IPS-18c (cell line): ENCODE measurements around the gene CROCC.

Experiments used
- H3K4me3 ChIP-seq: 2 replicates; pipeline ENCODE4 v1.7.0; 2013; ENCODE audit warnings: low read depth, mild to moderate bottlenecking, low read length, moderate library complexity; ENCODE audit not compliant: insufficient read depth
- H3K9me3 ChIP-seq: one replicate; pipeline ENCODE4 v1.6.1; 2013; ENCODE audit warnings: mild to moderate bottlenecking, low read length, moderate library complexity; ENCODE audit not compliant: control insufficient read depth, insufficient read depth

The CROCC gene

DNA sequence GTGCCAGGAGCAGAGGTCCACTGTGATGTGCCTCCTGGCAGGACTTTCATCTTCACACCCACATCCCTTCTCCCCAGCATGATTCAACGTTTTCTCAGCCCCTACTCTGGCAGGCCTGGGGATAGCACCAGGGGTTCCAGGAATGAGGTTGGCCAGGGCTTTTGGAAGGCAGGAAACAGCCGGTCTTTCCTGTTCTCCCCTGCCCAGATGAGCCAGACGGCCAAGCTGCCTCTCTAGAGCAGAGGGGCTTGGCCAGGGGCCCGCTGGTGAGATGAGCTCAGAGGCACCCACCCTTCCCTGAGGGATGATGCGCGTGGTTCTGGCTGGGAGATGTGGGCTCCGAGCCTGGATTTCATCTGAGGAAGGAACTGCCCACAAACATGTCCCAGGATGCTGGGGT, 63.0 kb downstream of the CROCC start:
- no peaks in the 10 kb centered on the region for H3K9me3 ChIP-seq
- no peak overlapping the region for H3K4me3 ChIP-seq

GRCh38 chr1:16986113-16986512, 64.4 kb downstream of the CROCC start:
- no peaks in the 10 kb centered on the region for H3K9me3 ChIP-seq
- H3K4me3 ChIP-seq = no peak overlapping the region

GRCh38 chr1:16986560-16986959, 64.8 kb downstream of the CROCC start:
- Histone ChIP-seq H3K4me3 (no peak overlapping the region), H3K9me3 (no peaks in the 10 kb centered on the region)

DNA sequence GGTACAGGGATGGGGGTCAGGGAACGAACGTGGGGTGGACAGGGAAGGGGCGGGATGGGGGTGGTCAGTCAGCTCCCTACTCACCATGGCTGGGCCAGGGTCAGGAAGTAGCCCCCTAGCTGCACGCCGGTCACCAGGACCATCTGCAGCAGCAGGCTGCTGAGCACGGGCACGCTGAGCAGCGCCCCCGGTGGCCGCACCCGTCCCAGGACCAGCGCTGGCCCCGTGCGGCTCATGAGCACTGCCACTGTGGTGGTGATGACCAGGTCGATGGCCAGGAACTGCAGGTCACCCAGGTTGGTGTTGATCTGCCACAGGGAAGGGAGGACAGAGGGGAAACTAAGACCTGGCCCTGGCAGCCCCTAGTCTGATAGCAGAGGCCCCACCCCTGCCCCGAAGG, 65.2 kb downstream of the CROCC start:
- Histone ChIP-seq H3K4me3 (no peak overlapping the region), H3K9me3 (no peaks in the 10 kb centered on the region)

GRCh38 chr1:16988210-16988609, 66.5 kb downstream of the CROCC start:
- H3K9me3 ChIP-seq = no peaks in the 10 kb centered on the region
- no peak overlapping the region for H3K4me3 ChIP-seq

DNA sequence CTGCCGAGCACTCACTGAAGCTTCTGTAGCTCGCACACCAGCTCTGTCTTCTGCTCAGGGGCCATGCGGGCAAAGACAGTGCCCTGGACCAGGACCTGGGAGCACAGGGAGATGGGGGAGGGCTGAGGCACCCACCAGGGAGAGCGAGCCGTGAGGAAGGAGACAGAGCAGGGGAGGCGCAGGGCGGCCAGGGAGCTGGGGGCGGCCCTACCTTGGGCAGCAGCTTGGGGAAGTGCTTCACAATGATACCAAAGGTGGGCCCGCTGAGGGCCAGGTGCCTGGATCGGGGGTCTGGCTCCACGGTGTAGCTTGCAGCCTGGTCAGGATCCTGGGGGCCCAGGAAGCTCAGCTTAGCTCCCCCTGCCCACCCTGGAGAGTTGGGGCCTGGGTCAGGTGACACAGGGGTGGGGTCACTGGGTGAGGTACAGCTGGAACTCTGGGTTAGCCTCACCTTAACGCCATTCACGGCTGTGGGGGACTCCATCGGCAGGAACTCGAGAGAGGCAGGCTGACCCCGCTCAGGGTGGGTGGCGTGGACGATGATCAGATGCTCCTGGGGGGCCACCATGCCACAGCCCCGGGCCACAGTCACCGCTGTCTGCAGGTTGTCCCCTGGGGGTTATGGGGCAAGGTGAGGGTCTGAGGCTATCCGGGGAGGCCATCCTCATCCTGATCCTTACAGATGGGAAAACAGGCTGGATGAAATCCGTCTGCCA, 68.1 kb downstream of the CROCC start:
- no peak overlapping the region for H3K4me3 ChIP-seq
- H3K9me3 ChIP-seq = no peaks in the 10 kb centered on the region

DNA sequence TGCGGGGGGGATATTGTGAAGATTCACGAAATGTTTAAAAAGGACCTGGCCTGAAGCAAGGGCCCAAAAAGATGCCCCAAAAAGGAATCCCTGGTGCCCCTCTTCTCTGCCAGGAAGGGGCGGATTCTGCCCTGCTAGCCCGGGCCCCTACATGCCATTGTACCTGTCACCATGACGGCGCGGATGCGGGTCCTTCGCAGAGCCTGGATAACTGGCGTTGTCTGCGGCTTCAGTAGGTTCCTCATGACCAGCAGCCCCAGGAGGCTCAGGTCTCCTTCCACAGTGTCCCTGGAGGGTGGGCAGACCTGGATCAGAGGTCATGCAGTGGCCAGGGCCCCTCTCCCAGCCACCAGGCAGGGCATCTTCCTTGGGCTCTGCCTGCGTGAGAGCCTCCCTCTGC, 69.8 kb downstream of the CROCC start:
- Histone ChIP-seq H3K4me3 (no peak overlapping the region), H3K9me3 (no peaks in the 10 kb centered on the region)

DNA sequence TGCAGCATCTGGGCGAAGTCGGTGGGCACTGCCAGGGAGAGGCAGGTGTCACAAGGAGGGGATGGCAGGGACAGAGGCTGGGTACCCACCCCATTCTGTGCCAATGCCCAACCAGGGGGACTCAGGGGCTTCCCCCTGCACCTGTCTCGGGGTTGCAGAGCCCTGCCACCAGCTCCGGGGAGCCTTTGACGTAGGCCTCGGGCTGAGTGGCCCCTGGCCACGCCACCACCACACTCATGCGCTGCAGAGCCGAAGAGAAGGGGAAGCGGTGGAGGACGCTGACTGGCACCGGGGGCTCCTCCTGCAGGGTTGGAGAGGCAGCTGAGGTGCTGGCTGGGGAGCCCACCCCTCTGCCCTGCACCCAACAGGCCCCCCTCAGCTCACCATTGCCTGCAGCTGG, 70.4 kb downstream of the CROCC start:
- Histone ChIP-seq H3K9me3 (no peaks in the 10 kb centered on the region), H3K4me3 (no peak overlapping the region)

DNA sequence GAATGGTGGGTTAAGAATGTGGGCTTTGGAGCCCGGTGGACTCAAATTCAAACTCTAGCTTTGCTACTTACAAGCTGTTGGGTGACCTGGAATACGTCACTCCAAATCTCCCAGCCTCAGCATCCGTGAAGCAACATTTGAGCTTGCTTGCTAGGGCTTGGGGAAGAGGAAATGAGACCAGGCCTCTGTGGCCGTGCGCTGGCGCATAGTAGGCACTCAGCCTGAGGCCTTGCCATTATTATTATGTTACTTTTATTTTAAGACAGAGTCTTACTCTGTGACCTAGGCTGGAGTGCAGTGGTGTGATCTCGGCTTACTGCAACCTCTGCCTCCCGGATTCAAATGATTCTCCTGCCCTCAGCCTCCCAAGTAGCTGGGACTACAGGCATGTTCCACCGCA, 70.9 kb downstream of the CROCC start:
- H3K9me3 ChIP-seq = no peaks in the 10 kb centered on the region
- H3K4me3 ChIP-seq = no peak overlapping the region

GRCh38 chr1:16993521-16994038, 71.8 kb downstream of the CROCC start:
- H3K4me3 ChIP-seq = no peak overlapping the region

DNA sequence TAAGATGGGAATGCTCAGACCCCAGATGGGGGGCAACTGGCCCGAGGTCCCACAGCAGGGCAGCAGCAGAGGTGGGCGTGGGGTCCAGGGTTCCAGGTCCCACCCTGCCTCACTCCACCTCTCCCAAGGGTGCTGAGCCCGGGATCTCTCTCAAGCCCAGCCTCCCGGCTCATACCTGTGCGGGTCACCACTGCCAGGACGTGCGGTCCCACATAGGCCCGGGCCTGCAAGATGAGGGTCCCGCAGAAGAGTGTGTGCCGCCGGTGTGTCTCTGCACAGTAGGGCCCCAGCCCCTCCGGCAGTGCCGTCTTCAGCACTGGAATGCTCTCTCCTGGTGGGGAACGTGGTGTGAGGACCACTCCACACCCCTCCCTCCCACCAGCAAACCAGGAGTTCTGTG, 75.1 kb downstream of the CROCC start:
- Histone ChIP-seq H3K9me3 (no peaks in the 10 kb centered on the region), H3K4me3 (no peak overlapping the region)

More at GRCh38 chr1:16993521-16994038, 71.8 kb downstream of the CROCC start:
- no peaks in the 10 kb centered on the region for H3K9me3 ChIP-seq

DNA sequence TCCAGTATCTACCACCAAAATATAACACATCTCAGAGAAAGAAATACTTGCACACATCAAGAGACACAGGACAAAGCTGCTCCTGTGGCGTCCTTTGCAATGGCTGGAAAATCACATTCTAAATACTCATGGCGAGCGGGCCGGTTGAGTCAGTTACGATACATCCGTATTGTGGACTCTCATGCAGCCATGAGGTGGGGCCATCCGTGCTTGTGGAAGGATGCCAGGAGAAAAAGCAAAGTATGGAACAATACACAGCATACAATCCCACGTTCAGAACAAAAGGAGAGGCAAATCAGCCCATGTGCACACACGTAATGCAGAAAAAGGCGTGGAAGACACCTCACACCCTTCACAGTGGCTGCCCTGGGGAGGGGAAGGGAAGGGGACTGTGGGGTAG, 76.9 kb downstream of the CROCC start:
- H3K9me3 ChIP-seq = no peaks in the 10 kb centered on the region
- no peak overlapping the region for H3K4me3 ChIP-seq

GRCh38 chr1:16999863-17000262, 78.1 kb downstream of the CROCC start:
- H3K4me3 ChIP-seq = no peak overlapping the region
- no peaks in the 10 kb centered on the region for H3K9me3 ChIP-seq

GRCh38 chr1:17001760-17002523, 80.2 kb downstream of the CROCC start:
- no peak overlapping the region for H3K4me3 ChIP-seq
- no peaks in the 10 kb centered on the region for H3K9me3 ChIP-seq

GRCh38 chr1:17002524-17002902, 80.8 kb downstream of the CROCC start:
- H3K4me3 ChIP-seq = no peak overlapping the region
- no peaks in the 10 kb centered on the region for H3K9me3 ChIP-seq

- Histone ChIP-seq H3K9me3 (no peaks in the 10 kb centered on the region), H3K4me3 (no peak overlapping the region)
These were observed 83.0 kb downstream of the CROCC start for GRCh38 chr1:17004466-17005364.

GRCh38 chr1:17005365-17005740, 83.6 kb downstream of the CROCC start:
- Histone ChIP-seq H3K9me3 (no peaks in the 10 kb centered on the region), H3K4me3 (no peak overlapping the region)

DNA sequence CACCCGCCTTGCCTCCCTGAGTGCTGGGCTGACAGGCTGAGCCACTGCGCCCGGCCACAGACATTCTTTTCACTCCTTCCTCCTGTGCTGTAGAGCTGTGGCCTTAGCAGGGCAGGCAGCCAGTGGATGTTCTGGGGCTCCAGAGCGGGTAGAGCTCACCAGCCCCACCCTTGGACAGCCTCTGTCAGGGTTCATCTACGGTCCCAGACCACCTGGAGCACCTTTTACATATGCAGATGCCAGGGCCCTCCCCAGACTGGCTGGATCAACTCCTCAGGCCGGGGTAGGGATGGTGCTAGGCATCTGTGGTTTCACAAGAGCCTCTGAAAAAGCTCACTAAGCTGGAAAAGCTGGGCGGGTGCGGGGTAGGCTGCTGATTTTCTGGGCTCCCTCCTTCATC, 85.4 kb downstream of the CROCC start:
- H3K4me3 ChIP-seq = no peak overlapping the region
- no peaks in the 10 kb centered on the region for H3K9me3 ChIP-seq
